K562 treated with DMSO at 1 percent for 12 hours (cell line): ENCODE measurements around the gene SHISAL2B. TPM values are rescaled to one million over a fixed set of nuclear protein-coding genes. Genes with fewer than 3 reads are reported as not detected.

Source experiments
- total RNA-seq: library from RNA; unstranded; fragments of 300-600 nt; gene quantifications from 2 replicates; pipeline ENCODE4 v1.2.3, GENCODE V29; 2022; ENCODE audit not compliant: insufficient read depth

SHISAL2B gene
- not detected in 2 replicates for total RNA-seq

DNA sequence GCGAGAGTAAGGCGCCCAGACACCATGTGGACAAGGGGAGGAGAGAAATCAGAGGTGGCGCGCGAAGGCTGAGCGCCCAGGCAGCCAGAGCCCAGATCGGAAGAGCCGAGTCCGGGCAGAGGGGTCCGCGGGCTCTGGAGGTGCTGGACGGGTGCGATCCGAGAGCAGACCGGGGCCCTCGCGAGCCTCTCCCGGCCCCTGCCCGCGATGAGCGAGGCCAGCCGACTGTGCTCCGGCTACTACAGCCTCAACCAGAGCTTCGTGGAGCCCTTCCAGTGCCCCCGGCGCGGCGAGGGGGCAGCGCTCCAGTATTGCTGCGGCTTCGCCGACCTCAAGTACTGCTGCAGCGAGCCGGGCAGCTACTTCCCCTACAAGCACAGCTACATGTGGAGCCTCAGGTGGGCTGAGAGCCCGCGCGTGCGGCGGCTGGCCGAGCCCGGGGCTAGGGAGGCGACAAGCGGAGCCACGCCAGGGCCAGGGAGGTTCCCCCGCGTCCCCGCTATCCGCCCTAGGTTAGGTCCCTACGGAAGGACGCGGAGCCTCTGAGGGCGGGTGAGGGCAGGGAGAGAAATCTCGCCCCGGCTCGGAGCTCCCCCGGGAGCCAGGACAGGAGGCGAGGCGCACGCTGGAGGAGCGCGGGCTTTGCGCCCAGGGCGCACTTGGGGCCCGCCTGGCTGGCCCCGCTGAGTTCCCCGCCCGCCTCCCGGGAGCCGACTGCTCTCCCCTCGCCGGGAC lies at the start of gene SHISAL2B:
TSS of gene SHISAL2B (plus strand) at position 87 of the 735 bp plus-strand sequence. CDS start at position 208, 121 bp downstream.

Other genes starting within 250 kb of the SHISAL2B start
- gene RGS7BP, start 184.5 kb upstream of the SHISAL2B start, total RNA-seq, result not detected in 2 replicates
- 6.6 and 15.7 TPM in 2 replicates for gene SREK1IP1, start 78.2 kb downstream of the SHISAL2B start, total RNA-seq
- 21.1 and 22.7 TPM in 2 replicates for gene CWC27, start 78.4 kb downstream of the SHISAL2B start, total RNA-seq